CD14-positive monocyte (primary cell): ENCODE data around the gene APOL3. TPM values are rescaled to one million over a fixed set of nuclear protein-coding genes. Genes with fewer than 3 reads are reported as not detected.
"Not testable (repeated sequence)": the region's sequence is repeated elsewhere in the genome, so short reads cannot be mapped to it uniquely, and the experiment has no call there.

Experiments
- DNase-seq, 3 donors: peaks; one replicate each; pipeline ENCODE4 v3.0.0-alpha.2; 2011 to 2022
- H2AFZ ChIP-seq: 2 replicates; pipeline ENCODE4 v1.6.0; 2012; ENCODE audit warnings: mild to moderate bottlenecking, low read depth, low read length, inconsistent platforms; ENCODE audit not compliant: insufficient read depth, poor library complexity, severe bottlenecking
- H3K27ac ChIP-seq, 2 donors: 1 replicate in 1 of 2; 2 replicates in 1 of 2; pipeline ENCODE4 v1.5.1; 2012 to 2013; ENCODE audit warnings: low read length in 2 of 2, control low read depth in 1 of 2, inconsistent platforms in 1 of 2, low read depth in 1 of 2, mild to moderate bottlenecking in 1 of 2
- H3K27me3 ChIP-seq, 2 donors: one replicate each; pipeline versions ENCODE4 v1.6.0 to v1.6.1; 2011 to 2013; ENCODE audit warnings: low read length in 2 of 2; ENCODE audit not compliant: control insufficient read depth in 2 of 2, insufficient read depth in 2 of 2
- H3K36me3 ChIP-seq, 2 donors: replicated peaks in 1 of 2; 1 replicate in 1 of 2; 2 replicates in 1 of 2; pipeline versions ENCODE4 v1.5.1 to v1.6.1; 2012 to 2013; ENCODE audit warnings: low read length in 2 of 2, control low read depth in 1 of 2, inconsistent platforms in 1 of 2, mild to moderate bottlenecking in 1 of 2; ENCODE audit not compliant: insufficient read depth in 2 of 2, control insufficient read depth in 1 of 2
- H3K4me1 ChIP-seq, 2 donors: 1 replicate in 1 of 2; 2 replicates in 1 of 2; pipeline versions ENCODE4 v1.5.1 to v1.6.1; 2012 to 2013; ENCODE audit warnings: low read length in 2 of 2, control low read depth in 1 of 2, inconsistent platforms in 1 of 2, mild to moderate bottlenecking in 1 of 2, moderate library complexity in 1 of 2; ENCODE audit not compliant: insufficient read depth in 2 of 2, control insufficient read depth in 1 of 2
- H3K4me2 ChIP-seq: replicated peaks from 2 replicates; pipeline ENCODE3; 2012; ENCODE audit warnings: low read length, moderate library complexity, mild to moderate bottlenecking; ENCODE audit not compliant: poor library complexity, severe bottlenecking; ENCODE audit errors: extremely low read depth
- H3K4me3 ChIP-seq, 3 experiments: fragments of 200-600 bp in 1 of 3; sonication (generic) in 1 of 3; replicated peaks in 1 of 3; 1 replicate in 2 of 3; 2 replicates in 1 of 3; pipeline ENCODE4 v1.5.1; 2011 to 2013; ENCODE audit warnings: low read length in 3 of 3, mild to moderate bottlenecking in 3 of 3, control low read depth in 2 of 3, low read depth in 2 of 3, inconsistent platforms in 1 of 3, moderate library complexity in 1 of 3
- H3K79me2 ChIP-seq: 2 replicates; pipeline ENCODE4 v1.6.0; 2012; ENCODE audit warnings: mild to moderate bottlenecking, control low read depth, inconsistent platforms, low read length, moderate library complexity; ENCODE audit not compliant: insufficient read depth
- H3K9ac ChIP-seq: 2 replicates; pipeline ENCODE4 v1.6.0; 2017; ENCODE audit warnings: low read length, mild to moderate bottlenecking; ENCODE audit not compliant: insufficient read depth, poor library complexity, severe bottlenecking
- H3K9me3 ChIP-seq, 2 donors: replicated peaks in 1 of 2; 1 replicate in 1 of 2; 2 replicates in 1 of 2; pipeline versions ENCODE4 v1.5.1 to v1.6.1; 2012 to 2013; ENCODE audit warnings: low read length in 2 of 2, control low read depth in 1 of 2; ENCODE audit not compliant: control insufficient read depth in 1 of 2, insufficient read depth in 1 of 2
- H4K20me1 ChIP-seq: 2 replicates; pipeline ENCODE4 v1.6.0; 2012; ENCODE audit warnings: mild to moderate bottlenecking, low read length, control low read depth, moderate library complexity; ENCODE audit not compliant: insufficient read depth
- H3K27ac Mint-ChIP-seq, 7 donors: one replicate each; pipeline ENCODE4 v1.8.0; 2020; ENCODE audit warnings: mild to moderate bottlenecking in 7 of 7, mixed read lengths in 7 of 7, moderate library complexity in 6 of 7, inconsistent platforms in 2 of 7
- H3K27me3 Mint-ChIP-seq, 3 donors: one replicate each; pipeline ENCODE4 v1.8.0; 2021 to 2022; ENCODE audit warnings: low read depth in 3 of 3, mild to moderate bottlenecking in 3 of 3, mixed read lengths in 3 of 3, moderate library complexity in 3 of 3, inconsistent platforms in 1 of 3
- H3K36me3 Mint-ChIP-seq, 2 donors: one replicate each; pipeline ENCODE4 v1.8.0; 2020; ENCODE audit warnings: mixed read lengths in 2 of 2, inconsistent platforms in 1 of 2, mild to moderate bottlenecking in 1 of 2
- H3K4me1 Mint-ChIP-seq: one replicate; pipeline ENCODE4 v1.8.0; 2020; ENCODE audit warnings: mild to moderate bottlenecking, mixed read lengths
- H3K4me3 Mint-ChIP-seq, 2 donors: one replicate each; pipeline ENCODE4 v1.8.0; 2020; ENCODE audit warnings: mild to moderate bottlenecking in 2 of 2, mixed read lengths in 2 of 2, moderate library complexity in 1 of 2
- H3K9me3 Mint-ChIP-seq, 7 donors: one replicate each; pipeline ENCODE4 v1.8.0; 2020 to 2022; ENCODE audit warnings: mixed read lengths in 7 of 7, mild to moderate bottlenecking in 6 of 7, moderate library complexity in 6 of 7, inconsistent platforms in 2 of 7
- CTCF ChIP-seq: fragments of 200-600 bp; IDR thresholded peaks from one replicate; pipeline ENCODE4 v1.8.0; 2022; ENCODE audit warnings: antibody characterized with exemption, mild to moderate bottlenecking
- WGBS: methylation state at CpG from one replicate; pipeline ENCODE4 v1.1.5; 2013; ENCODE audit warnings: missing lambda C conversion rate; ENCODE audit not compliant: insufficient coverage; 5-methylcytosine and 5-hydroxymethylcytosine counted together
- intact Hi-C, 2 donors: fragments of 100-400 bp; cut with micrococcal nuclease; formaldehyde crosslinking; loops; one replicate each; pipeline versions ENCODE4 v1.15.0 to v1.15.1; 2023
- polyA plus RNA-seq, 3 donors: library from polyadenylated mRNA; depleted of rRNA in 1 of 3; unstranded in 2 of 3; stranded (reverse) in 1 of 3; fragments of 300-500 nt in 2 of 3; fragments of >200 nt in 1 of 3; fragmentation: Illumina TruSeq in 2 of 3; gene quantifications; 1 replicate in 2 of 3; 2 replicates in 1 of 3; pipeline ENCODE4 v1.2.3, GENCODE V29; 2012 to 2021

Gene APOL3
- polyA plus RNA-seq, 3 donors, result 39.9 to 97.0 (median 61.3) TPM

GRCh38 chr22:36102995-36103394 is 57.6 kb downstream of the APOL3 start:
- H4K20me1 ChIP-seq, result no peaks in the 10 kb centered on the region
- Mint-ChIP-seq H3K4me1 (peaks cover 5% of the 10 kb centered on the region), H3K9me3 (peaks cover 0 to 11% (median 7%) of the 10 kb centered on the region in 7 donors), H3K27ac (no peak overlapping the region), H3K27me3 (peaks cover 1 to 24% (median 17%) of the 10 kb centered on the region in 3 donors), H3K36me3 (no peaks in the 10 kb centered on the region), H3K4me3 (no peak overlapping the region)
- H3K36me3 ChIP-seq, result no peaks in the 10 kb centered on the region
- DNase-seq, result no peak
- no peak overlapping the region for H3K9ac ChIP-seq
- no peak overlapping the region for H2AFZ ChIP-seq
- TF ChIP-seq CTCF, result no peak
- H3K9me3 ChIP-seq, result no peaks in the 10 kb centered on the region
- no CpG with 5 or more reads among the region's 2 CpGs for WGBS
- intact Hi-C loops, result no loop called here
- peaks cover 0 to 4% of the 10 kb centered on the region in 2 donors for H3K4me1 ChIP-seq
- H3K79me2 ChIP-seq, result no peaks in the 10 kb centered on the region
- H3K27me3 ChIP-seq, result no peaks in the 10 kb centered on the region
- H3K27ac ChIP-seq, result no peak overlapping the region
- H3K4me2 ChIP-seq, result no peak overlapping the region
- H3K4me3 ChIP-seq, result no peak overlapping the region

GRCh38 chr22:36101756-36102155 is 58.8 kb downstream of the APOL3 start:
- WGBS, result 94% methylated on average over 3 of the region's 4 CpGs
- DNase-seq, result no peak

GRCh38 chr22:36100908-36101307 is 59.6 kb downstream of the APOL3 start:
- H3K4me1 ChIP-seq, intact Hi-C loops, H3K27ac ChIP-seq, H3K36me3 ChIP-seq, H3K9me3 ChIP-seq, H3K9ac ChIP-seq, DNase-seq, H3K79me2 ChIP-seq, H3K4me2 ChIP-seq, H4K20me1 ChIP-seq, H3K27ac Mint-ChIP-seq, H3K36me3 Mint-ChIP-seq, H3K4me3 ChIP-seq, H2AFZ ChIP-seq, H3K4me3 Mint-ChIP-seq, H3K4me1 Mint-ChIP-seq, H3K27me3 ChIP-seq: not testable (repeated sequence)
- H3K9me3 Mint-ChIP-seq, result peaks cover 0 to 11% (median 7%) of the 10 kb centered on the region in 7 donors
- 88% methylated on average over 1 of the region's 4 CpGs for WGBS
- H3K27me3 Mint-ChIP-seq, result peaks cover 7 to 25% (median 19%) of the 10 kb centered on the region in 3 donors

More at GRCh38 chr22:36101756-36102155, 58.8 kb downstream of the APOL3 start:
- no peak for TF ChIP-seq CTCF
- Mint-ChIP-seq H3K4me3 (no peak overlapping the region), H3K9me3 (peaks cover 0 to 11% (median 7%) of the 10 kb centered on the region in 7 donors), H3K27me3 (peaks cover 7 to 25% (median 21%) of the 10 kb centered on the region in 3 donors), H3K27ac (no peak overlapping the region), H3K36me3 (no peaks in the 10 kb centered on the region), H3K4me1 (no peaks in the 10 kb centered on the region)
- H3K79me2 ChIP-seq, result no peaks in the 10 kb centered on the region
- H3K4me3 ChIP-seq, result no peak overlapping the region
- intact Hi-C loops, result no loop called here
- H3K27ac ChIP-seq, result no peak overlapping the region
- no peaks in the 10 kb centered on the region for H3K36me3 ChIP-seq
- H3K4me1 ChIP-seq, result no peaks in the 10 kb centered on the region
- H3K27me3 ChIP-seq, result no peaks in the 10 kb centered on the region
- H4K20me1 ChIP-seq, result no peaks in the 10 kb centered on the region
- H3K9me3 ChIP-seq, result no peaks in the 10 kb centered on the region
- no peak overlapping the region for H3K9ac ChIP-seq
- H3K4me2 ChIP-seq, result no peak overlapping the region
- H2AFZ ChIP-seq, result no peak overlapping the region
